Natural killer cell treated with Interleukin-12 subunit alpha and Interleukin-12 subunit beta and Interleukin-15 and Interleukin-18, amount 100 ng/mL, for 72 hours (primary cell): ENCODE results near the gene LHX6. TPM values are rescaled to one million over a fixed set of nuclear protein-coding genes. Genes with fewer than 3 reads are reported as not detected.

ENCODE experiments used
- ATAC-seq, 2 donors: fragments of 150-1000 bp; cut with Tn5 transposase in 1 of 2; sonication (Bioruptor Pico), chemical (Tn5 transposase) in 1 of 2; 2 replicates each; pipeline ENCODE4 v1.10.0; 2021
- DNase-seq: peaks from one replicate; pipeline ENCODE4 v3.0.0; 2022; ENCODE audit warnings: low spot score
- H3K27ac Mint-ChIP-seq, 2 donors: 1 replicate in 1 of 2; 2 replicates in 1 of 2; pipeline ENCODE4 v1.8.0; 2022; ENCODE audit warnings: mixed read lengths in 2 of 2, mild to moderate bottlenecking in 1 of 2, moderate library complexity in 1 of 2
- H3K27me3 Mint-ChIP-seq, 2 donors: 1 replicate in 1 of 2; 2 replicates in 1 of 2; pipeline ENCODE4 v1.8.0; 2022; ENCODE audit warnings: mixed read lengths in 2 of 2
- H3K36me3 Mint-ChIP-seq: one replicate; pipeline ENCODE4 v1.8.0; 2022; ENCODE audit warnings: mixed read lengths
- H3K4me1 Mint-ChIP-seq, 2 donors: 1 replicate in 1 of 2; 2 replicates in 1 of 2; pipeline ENCODE4 v1.8.0; 2022; ENCODE audit warnings: low read depth in 2 of 2, mixed read lengths in 2 of 2, mild to moderate bottlenecking in 1 of 2
- H3K4me3 Mint-ChIP-seq: one replicate; pipeline ENCODE4 v1.8.0; 2022; ENCODE audit warnings: mixed read lengths
- H3K9me3 Mint-ChIP-seq: 2 replicates; pipeline ENCODE4 v1.8.0; 2022; ENCODE audit warnings: mixed read lengths
- total RNA-seq, 2 donors: library from RNA; stranded (reverse); gene quantifications; one replicate each; pipeline ENCODE4 v1.2.3, GENCODE V29; 2022

The LHX6 gene
- total RNA-seq, 2 donors from 2014 or later = not detected

DNA sequence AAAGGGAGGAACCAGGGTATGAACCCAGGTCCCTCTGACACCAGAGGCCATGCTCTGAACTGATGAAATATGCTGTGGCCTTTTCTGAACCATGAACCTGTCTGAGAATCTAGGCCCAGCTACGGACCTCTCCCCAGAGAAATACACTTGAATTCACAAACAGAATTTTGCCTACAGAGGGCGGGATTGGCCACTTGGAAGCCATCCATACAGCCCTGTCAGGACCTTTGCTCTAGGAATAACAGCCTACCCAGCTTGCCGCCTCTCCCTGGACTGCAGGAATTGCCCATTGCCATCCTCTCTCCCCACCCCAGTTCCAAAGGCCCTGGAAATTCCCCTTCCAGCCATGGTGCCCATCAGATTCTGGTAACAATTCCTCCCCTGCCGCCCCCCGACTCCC is 42.5 kb downstream of the LHX6 start:
- Mint-ChIP-seq H3K27me3 (peaks cover 2 to 15% of the 10 kb centered on the region in 2 donors), H3K36me3 (no peaks in the 10 kb centered on the region), H3K9me3 (no peaks in the 10 kb centered on the region), H3K27ac (no peak overlapping the region), H3K4me1 (peaks cover 0 to under 1% of the 10 kb centered on the region in 2 donors), H3K4me3 (no peak overlapping the region)
- DNase-seq (no peak), ATAC-seq (no peak)

DNA sequence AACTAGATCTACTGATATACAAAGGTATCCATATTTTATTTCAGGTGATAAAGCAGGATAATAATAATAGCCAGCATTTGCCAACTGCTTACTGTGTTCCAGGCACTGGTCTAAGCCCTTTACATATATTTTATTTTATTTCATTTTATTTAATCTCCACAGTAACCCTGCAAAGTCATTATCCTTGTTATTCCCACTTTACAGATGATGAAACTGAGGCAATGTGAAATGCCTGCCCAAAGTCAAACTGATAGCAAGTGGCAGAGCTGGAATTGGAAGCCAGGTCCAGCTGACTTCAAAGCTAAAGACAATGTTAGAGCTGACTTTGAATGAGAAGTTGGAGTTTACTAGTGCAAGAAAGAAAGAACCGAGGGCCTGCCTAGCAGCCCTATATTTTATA is 44.2 kb downstream of the LHX6 start:
- no peaks in the 10 kb centered on the region for H3K4me1 Mint-ChIP-seq
- no peak for DNase-seq
- H3K36me3 Mint-ChIP-seq = no peaks in the 10 kb centered on the region
- no peak overlapping the region for H3K27ac Mint-ChIP-seq
- ATAC-seq = no peak
- no peak overlapping the region for H3K4me3 Mint-ChIP-seq
- no peaks in the 10 kb centered on the region for H3K9me3 Mint-ChIP-seq
- peaks cover 2 to 15% of the 10 kb centered on the region in 2 donors for H3K27me3 Mint-ChIP-seq

DNA sequence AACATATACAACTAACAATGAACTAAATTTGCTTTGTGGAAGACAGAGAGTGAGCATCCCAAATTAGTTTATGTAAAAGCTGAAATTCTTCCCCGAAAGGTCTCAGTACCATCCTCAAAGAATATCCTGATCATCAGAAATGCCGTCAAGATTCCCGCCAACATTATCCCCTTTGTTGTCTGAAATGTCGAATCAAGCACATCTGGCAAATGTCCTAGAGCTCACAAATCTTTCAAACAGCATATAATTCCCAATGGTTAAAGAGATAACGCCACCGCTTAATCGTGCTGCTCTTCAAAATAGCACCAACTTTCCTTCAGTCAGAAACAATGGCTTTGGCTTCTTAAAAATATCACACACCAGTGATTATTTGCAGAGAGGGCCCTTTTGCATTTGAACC is 45.3 kb downstream of the LHX6 start:
- Mint-ChIP-seq H3K9me3 (no peaks in the 10 kb centered on the region), H3K4me1 (no peaks in the 10 kb centered on the region), H3K36me3 (no peaks in the 10 kb centered on the region), H3K4me3 (no peak overlapping the region), H3K27ac (no peak overlapping the region), H3K27me3 (peaks cover 2 to 22% of the 10 kb centered on the region in 2 donors)
- ATAC-seq (no peak), DNase-seq (no peak)

DNA sequence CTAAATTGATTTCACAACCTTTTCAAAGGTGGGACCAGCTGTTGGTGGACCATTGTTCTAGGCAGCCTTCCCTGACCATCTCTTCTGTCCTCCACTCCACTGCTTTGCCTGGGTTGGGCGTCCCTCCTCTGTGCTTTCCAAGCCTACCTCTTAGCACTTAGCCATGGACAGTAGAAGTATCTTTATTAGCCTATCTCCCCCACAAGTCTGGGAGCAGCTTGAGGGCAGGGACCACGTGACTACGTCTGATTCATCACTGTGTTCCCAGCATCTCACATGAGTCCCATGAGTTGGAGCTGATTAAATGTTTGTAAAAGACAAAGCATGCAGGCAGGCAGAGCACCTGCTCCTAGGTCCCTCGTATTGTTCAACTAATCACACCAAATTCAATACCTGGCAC is 48.1 kb downstream of the LHX6 start:
- DNase-seq = no peak
- Mint-ChIP-seq H3K9me3 (no peaks in the 10 kb centered on the region), H3K4me3 (no peak overlapping the region), H3K27me3 (peaks cover 2 to 30% of the 10 kb centered on the region in 2 donors), H3K4me1 (no peaks in the 10 kb centered on the region), H3K27ac (no peak overlapping the region), H3K36me3 (no peaks in the 10 kb centered on the region)
- no peak for ATAC-seq

DNA sequence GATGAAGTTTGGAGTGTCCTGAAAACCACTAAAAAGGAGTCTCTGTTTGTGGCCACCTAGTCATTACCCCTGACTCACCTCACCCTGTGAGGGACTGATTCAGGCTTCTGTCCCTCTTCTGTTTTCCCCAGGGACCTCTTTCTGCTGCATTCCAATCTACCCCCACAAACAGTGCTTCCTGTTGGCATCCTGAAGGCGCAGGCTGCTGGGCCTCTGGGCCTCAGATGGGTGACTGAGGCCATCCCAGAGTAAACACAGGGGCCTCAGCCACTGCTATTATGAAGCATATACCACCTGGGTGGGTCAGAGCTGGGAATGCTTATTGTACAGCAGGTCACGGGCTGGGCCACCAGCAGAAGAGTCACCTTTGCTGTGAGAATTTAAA is 49.1 kb downstream of the LHX6 start:
- H3K9me3 Mint-ChIP-seq = no peaks in the 10 kb centered on the region
- H3K4me3 Mint-ChIP-seq = no peak overlapping the region
- H3K36me3 Mint-ChIP-seq = no peaks in the 10 kb centered on the region
- H3K27ac Mint-ChIP-seq = no peak overlapping the region
- no peaks in the 10 kb centered on the region for H3K4me1 Mint-ChIP-seq
- ATAC-seq (no peak), DNase-seq (no peak)
- H3K27me3 Mint-ChIP-seq = peaks cover 2 to 36% of the 10 kb centered on the region in 2 donors

DNA sequence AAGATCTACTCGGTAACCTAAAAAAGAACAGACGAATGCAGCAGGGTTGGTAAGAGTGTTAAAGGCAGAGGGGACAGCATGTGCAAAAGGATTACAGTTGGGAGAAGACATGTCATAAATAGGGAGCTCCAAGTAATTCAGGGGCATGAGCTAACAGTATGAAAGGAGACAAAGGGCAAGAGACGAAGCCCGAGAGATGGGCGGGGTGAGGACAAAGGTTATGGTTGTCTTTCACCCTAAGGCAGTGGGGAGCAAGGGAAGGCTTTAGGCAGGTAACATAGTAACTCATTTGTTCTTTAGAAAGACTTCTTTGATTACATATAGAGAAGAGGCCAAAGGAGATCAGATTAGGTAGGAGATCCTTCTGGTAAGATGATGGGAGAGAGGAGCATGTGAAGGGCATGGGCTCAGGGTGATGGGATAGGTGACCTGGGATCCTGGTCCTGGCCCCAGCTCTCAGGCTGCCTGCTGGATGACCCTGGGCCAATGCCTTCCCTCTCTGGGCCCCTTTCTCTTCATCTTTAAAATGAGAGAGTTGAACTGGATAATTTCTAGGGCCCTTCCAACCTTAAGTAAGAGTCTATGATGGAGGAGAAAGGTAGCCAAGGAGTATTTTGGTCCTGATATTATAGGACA is 49.6 kb downstream of the LHX6 start:
- H3K36me3 Mint-ChIP-seq = no peaks in the 10 kb centered on the region
- no peak overlapping the region for H3K27ac Mint-ChIP-seq
- H3K4me3 Mint-ChIP-seq = no peak overlapping the region
- DNase-seq = no peak
- peaks cover 2 to 41% of the 10 kb centered on the region in 2 donors for H3K27me3 Mint-ChIP-seq
- H3K9me3 Mint-ChIP-seq = no peaks in the 10 kb centered on the region
- no peaks in the 10 kb centered on the region for H3K4me1 Mint-ChIP-seq
- no peak for ATAC-seq

DNA sequence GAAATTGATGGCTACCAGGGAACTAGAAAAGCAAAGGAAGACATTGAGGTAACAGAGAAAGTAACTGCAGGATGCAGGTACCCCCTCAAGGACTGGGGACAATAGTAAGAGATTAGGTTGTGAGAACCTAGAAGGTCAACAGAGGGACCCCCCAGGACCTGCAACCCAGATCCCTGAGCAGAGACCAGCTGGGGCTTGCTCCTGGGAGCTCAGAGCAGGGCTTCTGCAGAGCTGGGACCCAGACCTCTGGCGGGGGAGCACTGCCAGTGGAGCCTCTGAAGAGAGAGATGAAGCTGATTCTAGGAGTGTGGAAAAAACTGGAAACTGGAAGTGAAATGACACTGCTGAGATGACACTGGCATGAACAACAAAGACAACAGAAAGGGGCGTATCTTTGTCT is 51.8 kb downstream of the LHX6 start:
- Mint-ChIP-seq H3K4me1 (no peaks in the 10 kb centered on the region), H3K27ac (no peak overlapping the region), H3K4me3 (no peak overlapping the region), H3K9me3 (no peaks in the 10 kb centered on the region), H3K27me3 (peaks cover 12 to 51% of the 10 kb centered on the region in 2 donors), H3K36me3 (no peaks in the 10 kb centered on the region)
- no peak for DNase-seq
- ATAC-seq = no peak

DNA sequence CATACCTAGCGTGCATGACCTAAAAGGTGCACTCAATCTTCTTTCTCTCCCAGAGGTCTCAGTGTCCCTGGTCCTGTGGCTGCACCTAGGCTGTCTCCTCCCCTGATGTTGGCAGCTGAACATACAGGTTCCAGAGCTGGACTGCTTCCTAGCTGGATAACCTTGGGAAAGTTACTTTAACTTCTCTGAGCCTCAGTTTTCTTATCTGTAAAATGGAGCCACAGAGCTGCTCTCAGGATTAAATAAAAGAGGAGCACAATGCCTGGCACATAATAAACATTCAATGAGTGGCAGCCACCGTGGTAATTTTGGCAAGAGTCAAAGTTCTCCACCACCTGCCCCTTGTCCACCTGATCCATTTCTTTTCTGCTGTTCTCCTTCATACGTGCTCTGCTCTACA is 55.1 kb downstream of the LHX6 start:
- H3K27ac Mint-ChIP-seq = no peak overlapping the region
- peaks cover 18 to 52% of the 10 kb centered on the region in 2 donors for H3K27me3 Mint-ChIP-seq
- DNase-seq = no peak
- no peaks in the 10 kb centered on the region for H3K36me3 Mint-ChIP-seq
- H3K9me3 Mint-ChIP-seq = no peaks in the 10 kb centered on the region
- ATAC-seq = no peak
- H3K4me3 Mint-ChIP-seq = no peak overlapping the region
- H3K4me1 Mint-ChIP-seq = no peaks in the 10 kb centered on the region

DNA sequence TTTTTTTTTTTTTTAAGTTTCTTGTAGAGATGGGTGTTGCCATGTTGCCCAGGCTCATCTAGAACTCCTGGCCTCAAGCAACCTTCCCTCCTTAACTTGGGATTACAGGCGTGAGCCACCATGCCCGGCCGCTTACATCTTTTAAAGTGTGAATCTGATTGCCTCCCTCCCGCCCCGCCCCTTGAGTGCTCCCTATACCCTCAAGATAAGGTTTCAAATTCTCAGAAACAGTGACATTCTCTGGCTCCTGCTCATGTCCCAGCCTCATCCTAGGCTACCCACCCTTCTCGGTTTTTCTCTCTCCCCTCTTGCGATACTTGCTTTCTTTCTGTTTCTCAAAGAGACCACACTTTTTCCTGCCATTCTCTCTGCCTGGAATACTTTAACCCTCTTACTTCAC is 56.6 kb downstream of the LHX6 start:
- peaks cover 25 to 58% of the 10 kb centered on the region in 2 donors for H3K27me3 Mint-ChIP-seq
- H3K36me3 Mint-ChIP-seq = no peaks in the 10 kb centered on the region
- no peak overlapping the region for H3K27ac Mint-ChIP-seq
- no peaks in the 10 kb centered on the region for H3K4me1 Mint-ChIP-seq
- ATAC-seq (no peak), DNase-seq (no peak)
- H3K4me3 Mint-ChIP-seq = no peak overlapping the region
- H3K9me3 Mint-ChIP-seq = no peaks in the 10 kb centered on the region

DNA sequence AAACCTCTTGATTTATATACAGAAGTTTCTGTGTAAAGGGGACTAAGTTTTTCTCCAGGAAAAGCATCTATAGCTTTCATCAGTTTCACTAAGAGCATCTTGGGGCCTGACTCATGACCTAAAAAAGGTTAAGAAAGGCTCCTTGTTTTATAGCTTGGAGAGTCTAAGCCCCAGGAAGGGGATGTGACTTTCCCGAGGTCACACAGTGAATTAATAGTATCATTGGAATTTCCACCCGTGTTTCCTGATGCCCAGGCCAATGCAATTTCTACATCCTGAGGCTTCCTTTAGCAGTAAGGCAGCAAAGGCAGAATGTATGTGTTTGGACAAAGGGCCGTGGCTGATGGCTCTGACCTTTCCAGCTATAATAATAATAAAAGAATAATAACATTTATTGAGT is 60.4 kb downstream of the LHX6 start:
- ATAC-seq (no peak), DNase-seq (no peak)
- Mint-ChIP-seq H3K4me1 (no peaks in the 10 kb centered on the region), H3K27me3 (peaks cover 36 to 52% of the 10 kb centered on the region in 2 donors), H3K4me3 (no peak overlapping the region), H3K9me3 (no peaks in the 10 kb centered on the region), H3K27ac (no peak overlapping the region), H3K36me3 (no peaks in the 10 kb centered on the region)

DNA sequence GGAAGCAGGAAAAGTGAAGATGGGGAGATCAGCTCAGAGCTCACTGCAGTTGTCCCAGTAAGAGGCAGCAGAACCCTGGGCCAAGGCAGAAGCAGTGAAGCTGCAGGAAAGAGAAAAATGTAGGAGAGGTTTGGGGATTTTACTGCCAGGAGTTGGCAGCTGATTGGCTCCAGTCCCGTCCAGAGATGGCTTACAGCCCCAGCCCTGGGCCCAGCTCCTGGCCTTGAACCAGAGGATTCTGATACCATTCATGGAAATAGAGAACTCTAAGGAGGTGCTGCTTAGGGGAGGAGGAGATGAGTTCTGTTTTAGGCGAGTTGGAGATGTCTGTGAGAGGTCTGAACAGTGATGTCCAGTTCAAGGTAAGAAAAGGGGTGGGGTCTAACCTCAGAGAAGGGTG is 64.5 kb downstream of the LHX6 start:
- peaks cover 33 to 41% of the 10 kb centered on the region in 2 donors for H3K27me3 Mint-ChIP-seq
- H3K4me1 Mint-ChIP-seq = peaks cover 7 to 11% of the 10 kb centered on the region in 2 donors
- no peak overlapping the region for H3K4me3 Mint-ChIP-seq
- ATAC-seq = no peak
- H3K36me3 Mint-ChIP-seq = peaks cover 4% of the 10 kb centered on the region
- H3K27ac Mint-ChIP-seq = no peak overlapping the region
- DNase-seq = no peak
- no peaks in the 10 kb centered on the region for H3K9me3 Mint-ChIP-seq

DNA sequence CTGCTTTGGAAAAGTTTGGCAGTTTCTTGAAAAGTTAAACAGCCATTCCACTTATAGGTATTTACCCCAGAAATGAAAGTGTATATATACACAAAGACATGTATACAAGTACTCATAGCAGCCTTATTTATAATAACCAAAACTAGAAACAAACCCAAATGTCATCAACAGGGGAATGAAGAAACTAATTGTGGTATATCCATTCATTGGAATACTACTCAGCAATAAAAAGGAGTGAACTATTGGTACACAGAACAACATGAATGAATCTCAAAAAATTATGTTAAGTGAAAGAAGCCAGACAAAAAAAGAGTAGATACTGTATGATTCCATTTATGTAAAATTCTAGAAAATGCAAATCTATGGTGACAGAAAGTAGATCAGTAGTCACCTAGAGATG is 66.3 kb downstream of the LHX6 start:
- no peaks in the 10 kb centered on the region for H3K9me3 Mint-ChIP-seq
- peaks cover 4% of the 10 kb centered on the region for H3K36me3 Mint-ChIP-seq
- no peak for ATAC-seq
- no peak overlapping the region for H3K4me3 Mint-ChIP-seq
- DNase-seq = no peak
- H3K27ac Mint-ChIP-seq = no peak overlapping the region
- peaks cover 17 to 21% of the 10 kb centered on the region in 2 donors for H3K4me1 Mint-ChIP-seq
- H3K27me3 Mint-ChIP-seq = peaks cover 27 to 33% of the 10 kb centered on the region in 2 donors

DNA sequence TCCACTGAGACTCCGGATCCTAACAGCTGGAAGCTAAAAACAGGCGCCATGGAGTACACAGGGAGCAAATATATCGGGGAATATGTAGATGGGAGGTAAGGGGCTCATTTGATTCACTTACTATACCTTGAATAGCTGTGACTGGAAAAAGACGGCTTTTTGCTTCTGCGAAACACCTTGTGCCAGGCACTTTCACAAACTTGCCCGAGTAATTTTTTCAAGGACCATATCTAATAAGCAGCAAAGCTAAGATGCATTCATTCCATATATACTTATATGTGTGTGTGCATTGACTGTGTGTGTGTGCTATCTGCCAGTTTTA is 68.9 kb downstream of the LHX6 start:
- peak overlapping the region; percentile 95 for H3K4me3 Mint-ChIP-seq

DNA sequence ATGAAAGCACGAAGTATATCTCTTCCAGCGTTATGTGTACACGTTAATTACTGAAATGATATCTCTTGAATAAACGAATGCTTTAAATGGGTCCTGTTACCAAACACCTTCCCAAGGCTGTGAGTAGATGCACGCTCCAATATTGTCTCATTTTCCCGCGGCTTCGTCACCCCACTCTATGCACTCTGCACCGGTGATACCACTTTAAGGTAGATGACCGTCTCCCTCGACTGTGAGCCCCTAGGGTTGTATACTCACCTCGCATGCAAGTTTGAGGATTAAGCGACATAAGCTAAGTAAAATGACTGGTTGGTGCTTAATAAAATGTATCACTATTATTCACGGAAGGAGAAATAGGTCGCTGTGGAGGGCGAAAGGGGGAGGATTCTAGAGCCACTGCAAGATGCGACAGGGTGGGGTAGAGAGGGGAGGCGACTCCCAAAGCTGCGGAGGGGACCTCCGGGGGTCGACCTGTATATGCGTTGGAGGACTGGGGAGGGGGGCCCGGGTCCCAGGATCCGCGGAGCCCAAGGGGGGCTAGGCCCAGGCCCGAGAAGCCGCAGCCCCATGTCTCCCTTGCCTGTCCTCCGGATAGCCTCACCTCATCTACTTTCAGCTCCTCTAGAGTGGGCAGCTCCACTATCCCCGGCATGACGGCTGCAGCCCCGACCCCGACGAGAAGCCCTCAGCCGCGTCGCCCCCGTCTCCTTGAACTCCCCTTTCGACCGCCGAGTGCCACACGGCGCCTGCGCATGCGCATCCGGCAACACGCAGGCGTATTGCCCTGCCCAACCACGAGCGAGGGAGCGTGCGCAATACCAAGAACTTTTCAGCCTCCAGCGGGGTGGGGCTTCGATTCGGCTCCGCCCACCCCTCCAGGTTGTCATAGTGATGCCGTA is 69.5 kb downstream of the LHX6 start, which contains the start of the genes MORN5 and NDUFA8:
MORN5 (plus strand) TSS at position 883 of the 899 bp plus-strand sequence. CDS start 65 bp downstream, outside the sequence.
NDUFA8 (minus strand) TSS at position 754 of the 899 bp plus-strand sequence; CDS start at position 652, 102 bp downstream.
- Mint-ChIP-seq H3K27me3 (peaks cover 17 to 20% of the 10 kb centered on the region in 2 donors), H3K4me1 (peaks cover 30 to 31% of the 10 kb centered on the region in 2 donors), H3K9me3 (no peaks in the 10 kb centered on the region), H3K27ac (peak within 1 kb of the TSS; percentile 79 to 91), H3K36me3 (peaks cover 4% of the 10 kb centered on the region), H3K4me3 (peak within 1 kb of the TSS; percentile 95)
- ATAC-seq (peak; percentile 97 to 98), DNase-seq (peak; percentile 96)

More for the DNA sequence above, 68.9 kb downstream of the LHX6 start:
- no peak for DNase-seq
- Mint-ChIP-seq H3K36me3 (peaks cover 4% of the 10 kb centered on the region), H3K27me3 (peaks cover 22 to 25% of the 10 kb centered on the region in 2 donors), H3K9me3 (no peaks in the 10 kb centered on the region), H3K27ac (peak overlapping the region; percentile 79 to 91), H3K4me1 (peaks cover 27 to 30% of the 10 kb centered on the region in 2 donors)
- no peak for ATAC-seq
